MM.1S (cell line): ENCODE measurements around the gene ACAD9.

Experiments
- DNase-seq: peaks from one replicate; pipeline ENCODE4 v3.0.0-alpha.2; 2015
- H2AFZ ChIP-seq: fragments of 300-600 bp; sonication (generic); 2 replicates; pipeline ENCODE4 v1.6.0; 2016; ENCODE audit warnings: antibody characterized with exemption, low read length
- H3F3A ChIP-seq: fragments of 300-600 bp; sonication (generic); 2 replicates; pipeline ENCODE4 v1.6.1; 2016; ENCODE audit warnings: mild to moderate bottlenecking, antibody characterized with exemption, low read length, moderate library complexity, mixed read lengths; ENCODE audit not compliant: insufficient read depth
- H3K27ac ChIP-seq: fragments of 300-600 bp; sonication (generic); 2 replicates; pipeline ENCODE4 v1.5.1; 2016; ENCODE audit warnings: mild to moderate bottlenecking, low read length
- H3K27me3 ChIP-seq: fragments of 300-600 bp; sonication (generic); replicated peaks from 2 replicates; pipeline ENCODE4 v1.6.0; 2016; ENCODE audit warnings: low read length; ENCODE audit not compliant: insufficient read depth
- H3K36me3 ChIP-seq: fragments of 300-600 bp; sonication (generic); replicated peaks from 2 replicates; pipeline ENCODE4 v1.6.1; 2016; ENCODE audit warnings: mild to moderate bottlenecking, low read length, mixed read lengths; ENCODE audit not compliant: insufficient read depth
- H3K4me1 ChIP-seq: fragments of 300-600 bp; sonication (generic); 2 replicates; pipeline ENCODE4 v1.6.1; 2016; ENCODE audit warnings: low read length, mixed read lengths
- H3K4me2 ChIP-seq: fragments of 300-600 bp; sonication (generic); 2 replicates; pipeline ENCODE4 v1.6.0; 2016; ENCODE audit warnings: low read depth, low read length
- H3K4me3 ChIP-seq: fragments of 300-600 bp; sonication (generic); 2 replicates; pipeline ENCODE4 v1.5.1; 2016; ENCODE audit warnings: low read length, mixed read lengths
- H3K79me2 ChIP-seq: fragments of 300-600 bp; sonication (generic); 2 replicates; pipeline ENCODE4 v1.6.1; 2016; ENCODE audit warnings: mixed run types, low read length, mixed read lengths
- H3K9ac ChIP-seq: fragments of 300-600 bp; sonication (generic); 2 replicates; pipeline ENCODE4 v1.6.1; 2016; ENCODE audit warnings: low read length, mixed read lengths
- H3K9me2 ChIP-seq: fragments of 300-600 bp; sonication (generic); replicated peaks from 2 replicates; pipeline ENCODE4 v1.6.1; 2016; ENCODE audit warnings: mild to moderate bottlenecking, low read length, mixed read lengths; ENCODE audit not compliant: insufficient read depth
- H3K9me3 ChIP-seq: fragments of 300-600 bp; sonication (generic); replicated peaks from 2 replicates; pipeline ENCODE4 v1.6.1; 2016; ENCODE audit warnings: mild to moderate bottlenecking, low read length, mixed read lengths; ENCODE audit not compliant: insufficient read depth
- H4K20me1 ChIP-seq: fragments of 300-600 bp; sonication (generic); 2 replicates; pipeline ENCODE4 v1.6.1; 2016; ENCODE audit warnings: mild to moderate bottlenecking, low read length, moderate library complexity, mixed read lengths; ENCODE audit not compliant: insufficient read depth
- CTCF ChIP-seq: fragments of 300-600 bp; sonication (generic); IDR thresholded peaks from 2 replicates; pipeline ENCODE4 v1.5.1; 2016; ENCODE audit warnings: antibody characterized with exemption, low read length, mixed read lengths
- EZH2 ChIP-seq: fragments of 300-600 bp; sonication (generic); optimal IDR thresholded peaks from 2 replicates; pipeline ENCODE3; 2017; ENCODE audit warnings: low read depth, mild to moderate bottlenecking, antibody characterized with exemption, low read length, mixed read lengths
- EZH2phosphoT487 ChIP-seq: fragments of 300-600 bp; sonication (generic); IDR thresholded peaks from 2 replicates; pipeline ENCODE4 v1.6.1; 2018; ENCODE audit warnings: antibody characterized with exemption, low read length

The ACAD9 gene

GRCh38 chr3:128906804-128907525 is 27.5 kb downstream of the ACAD9 start:
- no peak overlapping the region for H3K27ac ChIP-seq
- H3K4me3 ChIP-seq: no peak overlapping the region
- no peak for TF ChIP-seq EZH2
- TF ChIP-seq EZH2phosphoT487: no peak
- TF ChIP-seq CTCF: no peak
- no peaks in the 10 kb centered on the region for H3K27me3 ChIP-seq
- no peaks in the 10 kb centered on the region for H3K9me3 ChIP-seq
- H3K4me1 ChIP-seq: no peaks in the 10 kb centered on the region
- H3K79me2 ChIP-seq: no peaks in the 10 kb centered on the region
- no peaks in the 10 kb centered on the region; the same call in 1 of the 2 replicates for H3K36me3 ChIP-seq
- no peak overlapping the region for H2AFZ ChIP-seq
- no peaks in the 10 kb centered on the region for H3F3A ChIP-seq
- H3K9me2 ChIP-seq: no peaks in the 10 kb centered on the region
- H3K4me2 ChIP-seq: no peak overlapping the region
- no peak for DNase-seq
- H4K20me1 ChIP-seq: no peaks in the 10 kb centered on the region
- no peak overlapping the region for H3K9ac ChIP-seq

DNA sequence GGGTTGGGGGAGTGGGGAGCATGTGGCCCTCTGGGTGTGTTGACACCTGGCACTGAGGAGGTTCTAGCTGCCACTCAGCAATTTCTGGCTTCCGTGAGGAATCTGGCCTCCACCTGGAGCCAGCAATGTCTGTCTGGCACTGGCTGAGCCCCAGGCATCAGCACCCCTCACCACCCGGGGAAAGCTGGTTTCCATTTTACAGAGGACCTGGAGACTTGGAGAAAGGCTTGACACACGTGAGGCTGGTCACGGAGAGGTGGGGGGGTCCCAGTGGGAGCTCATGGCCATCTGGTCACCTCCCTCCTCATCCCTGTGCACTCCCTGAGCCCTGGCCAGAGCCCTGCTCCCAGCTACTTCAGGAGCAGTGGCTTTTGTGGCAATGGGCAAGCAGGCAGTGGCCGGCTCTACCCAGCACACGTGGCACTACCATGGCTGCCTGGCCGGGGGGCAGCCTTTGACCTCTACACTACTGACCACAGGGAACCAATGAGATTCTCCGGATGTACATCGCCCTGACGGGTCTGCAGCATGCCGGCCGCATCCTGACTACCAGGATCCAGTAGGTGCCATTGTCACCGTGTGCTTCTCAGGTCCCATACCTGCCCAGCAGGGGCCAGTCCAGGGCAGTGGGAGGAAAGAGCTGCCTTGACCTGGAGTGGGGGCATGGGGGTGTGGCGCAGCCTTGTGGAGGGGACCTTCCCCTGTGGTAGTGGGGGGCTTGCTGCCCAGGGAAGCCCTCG is 28.5 kb downstream of the ACAD9 start:
- TF ChIP-seq CTCF: no peak
- TF ChIP-seq EZH2phosphoT487: no peak
- TF ChIP-seq EZH2: no peak
- H3K27me3 ChIP-seq: no peaks in the 10 kb centered on the region
- no peaks in the 10 kb centered on the region for H3F3A ChIP-seq
- no peak overlapping the region for H3K9ac ChIP-seq
- no peaks in the 10 kb centered on the region for H3K9me3 ChIP-seq
- DNase-seq: no peak
- H3K9me2 ChIP-seq: no peaks in the 10 kb centered on the region
- no peaks in the 10 kb centered on the region for H3K4me1 ChIP-seq
- H3K27ac ChIP-seq: no peak overlapping the region
- peaks cover 3% of the 10 kb centered on the region; the same call in 1 of the 2 replicates for H3K36me3 ChIP-seq
- H4K20me1 ChIP-seq: no peaks in the 10 kb centered on the region
- H3K4me3 ChIP-seq: no peak overlapping the region
- no peaks in the 10 kb centered on the region for H3K79me2 ChIP-seq
- no peak overlapping the region for H2AFZ ChIP-seq
- H3K4me2 ChIP-seq: no peak overlapping the region

- Histone ChIP-seq H3K4me3 (no peak overlapping the region), H3K9me3 (no peaks in the 10 kb centered on the region), H2AFZ (no peak overlapping the region), H3K27ac (no peak overlapping the region), H3F3A (no peaks in the 10 kb centered on the region), H3K27me3 (no peaks in the 10 kb centered on the region), H3K4me1 (no peaks in the 10 kb centered on the region), H3K36me3 (peaks cover 3% of the 10 kb centered on the region; the same call in 1 of the 2 replicates), H4K20me1 (no peaks in the 10 kb centered on the region), H3K79me2 (no peaks in the 10 kb centered on the region), H3K4me2 (no peak overlapping the region), H3K9ac (no peak overlapping the region), H3K9me2 (no peaks in the 10 kb centered on the region)
- no peak for DNase-seq
- TF ChIP-seq CTCF (no peak), EZH2 (no peak), EZH2phosphoT487 (no peak)
These were observed 29.5 kb downstream of the ACAD9 start for GRCh38 chr3:128908951-128909350.
